ENCODE data around the gene PLEKHA6.

Gene PLEKHA6

DNA sequence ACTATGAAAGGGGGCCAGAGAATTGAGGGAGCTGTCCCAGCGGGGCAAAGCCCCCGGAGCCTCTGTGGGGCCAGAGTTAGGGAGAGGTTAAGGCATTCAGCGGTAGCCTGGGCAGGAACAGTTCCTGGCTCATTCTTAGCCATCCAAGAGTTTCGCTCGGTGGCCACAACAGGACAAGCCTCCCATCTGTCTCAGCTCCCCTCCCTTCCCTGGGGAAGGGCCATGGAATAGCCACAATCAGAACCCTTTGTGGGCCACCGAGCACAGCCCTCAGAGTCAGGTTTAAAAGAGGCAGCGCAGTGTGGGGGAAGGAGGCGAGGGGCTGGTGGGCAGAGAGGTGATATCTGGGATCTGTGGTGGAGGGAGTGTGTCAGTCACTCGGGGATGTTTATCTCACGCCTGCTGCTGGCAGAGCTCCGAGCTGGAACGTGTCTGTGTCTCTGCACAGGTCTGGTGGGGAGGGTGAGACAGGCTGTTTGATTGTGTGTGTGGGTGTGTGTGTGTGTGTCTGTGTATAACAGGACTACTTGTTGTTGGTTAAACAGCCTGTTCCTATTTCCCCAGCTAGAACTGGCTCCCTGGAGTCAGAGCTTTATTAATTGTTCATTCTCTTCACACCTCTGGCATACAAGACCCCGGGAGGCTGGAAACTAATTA lies 96.3 kb downstream of the PLEKHA6 start:
- TF ChIP-seq POLR2A (IDR thresholded peaks at IDR 0.05; ENCODE audit: low read length) (no peak), GATA1 (IDR thresholded peaks at IDR 0.05; ENCODE audit: low read depth, low read length) (no peak)
- no peak for DNase-seq

DNA sequence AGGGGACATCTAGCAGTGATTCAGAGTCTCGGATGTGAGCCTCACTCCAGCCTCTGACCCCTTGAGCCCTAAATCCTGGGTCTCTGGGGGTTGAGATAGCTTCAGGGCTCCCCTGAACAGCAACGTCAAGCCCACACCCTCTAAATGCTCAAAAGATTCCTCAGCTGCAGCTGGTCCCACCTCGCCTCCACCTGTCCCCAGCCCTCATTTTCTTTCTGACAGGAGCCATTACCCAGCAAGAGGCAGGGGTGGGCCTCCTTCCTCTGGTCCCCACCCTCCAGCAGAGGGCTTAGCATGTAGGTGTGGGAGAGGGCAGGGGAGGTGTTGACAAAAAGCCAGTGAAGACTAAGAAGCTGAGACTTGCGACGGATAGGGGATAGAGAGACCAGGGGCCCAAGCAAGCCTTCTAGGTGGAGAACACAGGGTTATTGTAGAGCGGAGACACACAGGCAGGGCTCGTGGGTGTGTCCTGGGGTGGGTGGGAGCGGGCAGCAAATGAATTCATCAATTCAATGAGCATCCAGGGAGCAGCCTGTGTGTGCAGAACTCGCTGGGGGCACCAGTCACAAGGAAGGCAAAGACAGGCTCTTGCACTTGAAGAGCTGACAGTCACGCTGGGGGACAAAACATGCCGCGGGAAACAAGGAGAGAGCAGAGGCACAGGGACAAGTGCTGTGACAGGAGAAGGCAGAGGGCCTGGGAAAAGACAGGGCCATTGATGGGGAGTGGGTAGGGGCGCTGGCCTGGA lies 97.0 kb downstream of the PLEKHA6 start:
- TF ChIP-seq POLR2A (IDR thresholded peaks at IDR 0.05; ENCODE audit: low read length) (no peak), GATA1 (IDR thresholded peaks at IDR 0.05; ENCODE audit: low read depth, low read length) (no peak)
- DNase-seq: no peak

DNA sequence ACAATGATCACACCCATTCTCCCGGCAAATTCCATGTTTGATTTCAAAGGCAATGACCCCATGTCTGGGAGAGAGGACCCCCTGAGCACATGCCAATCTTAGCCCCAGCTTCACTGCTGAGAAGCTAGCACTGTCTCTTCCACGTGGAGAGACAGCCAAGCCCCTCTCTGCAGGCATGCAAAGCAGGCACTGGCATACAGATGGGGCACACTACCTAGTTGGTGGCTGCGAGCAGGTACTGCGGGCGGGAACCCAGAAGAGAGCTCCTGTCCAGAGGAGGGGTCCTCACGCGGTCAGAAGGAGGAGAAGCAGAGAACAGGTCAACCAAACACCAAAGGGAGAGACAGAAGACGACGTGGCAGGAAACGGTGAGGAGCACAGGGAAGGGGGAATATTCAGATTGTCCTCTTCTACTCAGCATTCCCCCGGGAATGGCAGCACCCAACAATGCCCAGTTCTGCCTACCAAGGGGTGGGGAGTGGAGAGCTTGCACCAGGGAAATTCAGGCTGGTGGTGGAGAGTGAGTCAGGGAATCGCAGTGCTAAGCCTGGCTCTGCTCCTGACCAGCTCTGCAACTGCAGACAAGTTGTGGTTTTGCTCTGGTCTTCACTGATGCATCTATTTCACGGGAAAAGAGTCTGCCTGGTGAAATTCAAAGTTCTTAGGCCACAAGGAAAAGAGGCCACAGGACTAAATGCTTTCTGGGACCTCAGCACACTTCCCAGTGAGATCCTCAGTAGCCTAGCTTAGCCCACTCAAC lies 97.8 kb downstream of the PLEKHA6 start:
- no peak for TF ChIP-seq POLR2A (IDR thresholded peaks at IDR 0.05; ENCODE audit: low read length)
- TF ChIP-seq GATA1 (IDR thresholded peaks at IDR 0.05; ENCODE audit: low read depth, low read length): no peak
- DNase-seq: no peak

DNA sequence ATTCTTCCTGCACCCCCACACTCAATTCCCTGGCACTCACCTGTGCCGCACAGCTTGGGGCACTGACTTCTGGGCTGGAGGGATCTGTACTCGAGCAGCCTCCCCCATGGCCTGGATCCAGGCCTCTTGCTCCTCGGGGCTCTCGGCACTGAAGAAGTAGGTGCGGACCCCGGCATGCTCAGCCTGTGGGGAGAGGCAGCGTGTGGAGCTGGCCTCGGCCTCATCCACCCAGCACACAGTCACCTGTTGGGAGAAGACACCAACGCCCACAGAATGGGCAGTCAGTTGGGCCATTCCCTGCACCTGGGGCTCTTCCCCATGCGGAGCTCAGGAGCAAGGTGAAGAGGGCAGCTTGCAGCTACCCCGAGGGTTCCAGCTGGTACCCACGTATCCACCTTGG lies 98.5 kb downstream of the PLEKHA6 start:
- DNase-seq: no peak
- TF ChIP-seq GATA1 (IDR thresholded peaks at IDR 0.05; ENCODE audit: low read depth, low read length): no peak
- no peak for TF ChIP-seq POLR2A (IDR thresholded peaks at IDR 0.05; ENCODE audit: low read length)

DNA sequence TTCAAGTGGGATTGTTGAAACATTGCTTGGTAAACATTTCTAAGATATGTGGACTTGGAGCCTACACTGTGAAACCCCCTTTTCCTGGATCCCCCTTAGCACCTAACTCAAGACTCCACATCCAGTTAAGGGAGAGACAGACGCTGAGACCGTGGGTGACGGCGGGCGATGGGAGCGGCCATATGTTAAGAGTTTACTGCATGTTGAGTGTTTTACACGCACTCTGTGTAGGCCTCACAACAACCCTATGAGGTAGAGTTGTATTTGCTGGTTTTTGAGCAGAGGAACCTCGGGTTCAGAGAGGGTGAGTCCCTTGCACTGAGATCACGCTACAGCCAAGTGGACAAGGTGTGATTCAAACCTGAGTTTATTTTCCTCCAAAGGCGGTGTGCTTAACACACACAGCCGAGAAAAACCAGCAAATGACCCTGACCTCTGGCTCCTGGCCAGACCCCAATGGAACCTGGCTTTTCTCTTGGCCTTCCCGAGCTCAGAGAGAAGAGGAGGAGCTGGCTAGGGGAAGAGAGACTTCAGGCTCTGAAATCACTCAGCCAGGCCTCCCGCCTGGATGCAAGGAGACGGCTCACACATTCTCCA lies 99.0 kb downstream of the PLEKHA6 start:
- DNase-seq: no peak
- no peak for TF ChIP-seq GATA1 (IDR thresholded peaks at IDR 0.05; ENCODE audit: low read depth, low read length)
- TF ChIP-seq POLR2A (IDR thresholded peaks at IDR 0.05; ENCODE audit: low read length): no peak

DNA sequence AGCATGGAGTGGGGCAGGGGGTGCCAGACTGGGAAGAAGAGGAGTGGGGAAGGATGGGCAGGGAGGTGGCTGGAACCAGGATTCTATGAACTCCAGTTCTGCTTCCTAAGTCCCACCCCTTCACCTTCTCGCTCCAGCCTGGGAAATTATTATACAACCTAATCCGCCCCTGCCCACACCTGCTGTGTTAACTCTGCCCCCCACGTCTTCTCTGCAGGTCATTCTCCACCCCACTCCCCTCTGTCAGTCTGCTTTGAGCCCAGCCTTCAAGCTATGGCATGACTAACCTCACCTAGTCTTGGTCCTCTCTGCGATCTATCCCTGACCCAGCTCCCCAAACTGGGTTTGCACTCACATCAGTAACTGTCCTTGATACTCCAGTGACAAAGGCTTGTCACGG lies 99.9 kb downstream of the PLEKHA6 start:
- TF ChIP-seq GATA1 (IDR thresholded peaks at IDR 0.05; ENCODE audit: low read depth, low read length) (no peak), POLR2A (IDR thresholded peaks at IDR 0.05; ENCODE audit: low read length) (no peak)
- no peak for DNase-seq

DNA sequence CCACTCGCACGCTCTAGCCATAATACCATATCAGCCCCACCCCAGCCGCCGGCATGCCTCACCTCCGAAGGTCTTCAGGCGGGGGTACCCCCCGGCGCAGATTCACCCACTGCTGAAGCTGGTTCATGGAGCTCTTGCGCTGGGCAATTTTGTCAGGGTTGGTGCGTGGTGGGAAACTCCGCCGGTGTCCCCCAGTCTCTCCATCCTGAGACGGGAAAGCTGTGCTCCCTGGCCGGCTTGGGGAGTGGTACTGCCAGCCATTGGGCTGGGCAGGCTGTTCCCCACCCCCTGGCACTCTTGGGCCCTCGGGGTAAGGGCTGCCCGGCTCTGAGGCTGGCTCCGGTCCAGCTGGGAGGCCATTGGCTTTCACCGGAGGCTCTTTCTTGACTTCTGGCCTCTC lies 100.5 kb downstream of the PLEKHA6 start:
- no peak for DNase-seq
- TF ChIP-seq GATA1 (IDR thresholded peaks at IDR 0.05; ENCODE audit: low read depth, low read length) (no peak), POLR2A (IDR thresholded peaks at IDR 0.05; ENCODE audit: low read length) (no peak)

DNA sequence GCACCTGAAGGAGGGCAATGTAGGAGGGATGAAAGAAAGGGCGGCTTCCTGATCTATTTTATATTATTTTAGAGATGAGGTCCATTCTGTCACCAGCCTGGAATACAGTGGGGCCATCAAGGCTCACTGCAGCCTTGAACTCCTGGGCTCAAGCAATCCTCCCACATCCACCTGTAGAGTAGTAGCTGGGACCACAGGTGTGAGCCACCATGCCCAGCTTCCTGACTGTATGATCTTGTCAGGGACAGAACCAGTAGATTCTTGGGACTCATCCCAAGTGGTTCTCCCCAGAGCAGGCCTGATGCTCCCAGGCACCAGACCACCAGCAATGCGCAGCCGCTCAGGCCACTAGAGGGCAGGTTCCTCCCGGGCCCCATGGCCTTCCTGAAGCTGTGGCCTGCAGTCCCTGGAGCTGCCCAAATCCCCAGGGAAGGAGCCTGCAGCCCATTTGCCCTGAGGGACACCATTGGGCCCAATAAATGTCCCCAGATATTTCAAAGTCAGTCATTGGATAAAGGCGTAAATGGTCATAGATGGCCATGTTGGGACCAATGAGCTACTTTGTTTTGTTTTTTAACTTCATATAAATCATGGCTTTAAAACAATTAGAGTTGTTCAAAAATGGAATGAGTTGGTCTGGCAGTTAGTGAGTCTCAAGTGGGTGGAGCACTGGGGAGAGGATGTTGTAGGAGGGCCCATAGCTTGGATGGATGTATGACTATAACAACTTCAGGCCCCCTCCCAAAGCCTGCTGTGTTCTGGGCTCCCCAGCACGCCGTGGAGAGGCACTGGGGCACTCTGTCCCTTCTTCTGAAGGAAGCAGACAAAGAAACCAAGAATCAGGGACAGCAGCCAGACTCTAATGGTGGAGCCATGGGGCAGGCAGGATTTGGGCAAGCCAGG lies 101.3 kb downstream of the PLEKHA6 start:
- TF ChIP-seq POLR2A (IDR thresholded peaks at IDR 0.05; ENCODE audit: low read length): no peak
- no peak for TF ChIP-seq GATA1 (IDR thresholded peaks at IDR 0.05; ENCODE audit: low read depth, low read length)
- DNase-seq: peak; percentile 26 to 42

DNA sequence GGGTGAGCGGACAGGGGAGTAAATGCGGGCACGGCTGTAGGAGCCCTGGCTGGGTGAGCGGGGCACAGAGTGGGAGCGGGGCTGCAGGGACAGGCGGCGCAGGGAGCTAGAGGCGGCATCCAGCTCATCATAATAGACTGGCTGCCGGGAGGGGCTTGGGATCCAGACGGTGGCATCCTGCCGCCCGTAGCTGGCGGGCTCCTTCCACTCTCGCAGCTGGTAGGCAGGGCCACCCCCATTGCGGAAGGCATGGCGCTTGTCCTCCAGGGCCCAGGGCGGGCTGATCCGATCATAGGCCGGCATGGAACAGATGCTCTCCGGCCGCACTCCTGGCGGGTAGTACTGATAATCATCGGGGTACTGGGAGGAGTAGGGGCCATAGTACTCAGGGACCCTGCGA lies 102.3 kb downstream of the PLEKHA6 start:
- TF ChIP-seq POLR2A (IDR thresholded peaks at IDR 0.05; ENCODE audit: low read length): no peak
- no peak for TF ChIP-seq GATA1 (IDR thresholded peaks at IDR 0.05; ENCODE audit: low read depth, low read length)
- DNase-seq: no peak

DNA sequence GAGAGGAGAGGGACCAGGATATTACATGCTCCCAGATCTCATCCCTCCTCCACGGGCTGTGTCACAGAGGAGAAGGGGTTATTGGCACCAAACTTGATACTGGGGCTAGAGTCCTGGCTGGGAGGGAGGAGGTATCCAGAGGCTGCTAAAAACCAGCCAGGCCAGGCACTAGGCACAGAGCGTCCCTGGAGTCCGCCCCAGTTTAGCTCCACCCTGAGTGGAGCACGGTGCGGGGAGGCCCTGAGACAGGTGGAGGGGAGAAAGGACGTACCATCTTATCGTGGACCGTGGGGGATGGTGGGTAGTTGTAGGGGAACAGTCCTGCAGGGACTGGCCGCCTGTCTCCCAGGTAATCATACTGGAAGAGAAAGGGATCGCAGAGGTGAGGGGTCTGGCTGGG lies 103.2 kb downstream of the PLEKHA6 start:
- DNase-seq: no peak
- TF ChIP-seq POLR2A (IDR thresholded peaks at IDR 0.05; ENCODE audit: low read length) (no peak), GATA1 (IDR thresholded peaks at IDR 0.05; ENCODE audit: low read depth, low read length) (no peak)

DNA sequence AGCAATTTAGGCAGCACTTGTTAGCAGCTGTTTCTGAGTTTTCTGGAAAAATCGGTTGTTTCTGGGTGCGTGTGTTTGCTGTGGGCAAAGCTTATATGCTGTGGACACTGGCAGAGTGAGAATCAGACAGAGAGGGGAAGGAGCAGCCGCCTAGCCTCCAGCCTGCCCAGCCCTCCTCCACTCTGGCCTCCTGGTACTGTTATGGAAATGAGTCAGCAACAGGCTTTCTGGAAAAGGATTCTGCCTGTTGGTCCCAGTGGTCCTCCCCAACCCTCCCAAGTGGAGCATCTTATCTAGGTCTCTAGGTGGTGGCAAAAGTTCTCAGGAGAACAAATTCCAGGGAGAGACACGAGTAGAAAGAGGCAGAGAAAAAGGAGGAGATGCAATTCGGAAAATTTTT lies 103.8 kb downstream of the PLEKHA6 start:
- TF ChIP-seq GATA1 (IDR thresholded peaks at IDR 0.05; ENCODE audit: low read depth, low read length) (no peak), POLR2A (IDR thresholded peaks at IDR 0.05; ENCODE audit: low read length) (no peak)
- DNase-seq: no peak

DNA sequence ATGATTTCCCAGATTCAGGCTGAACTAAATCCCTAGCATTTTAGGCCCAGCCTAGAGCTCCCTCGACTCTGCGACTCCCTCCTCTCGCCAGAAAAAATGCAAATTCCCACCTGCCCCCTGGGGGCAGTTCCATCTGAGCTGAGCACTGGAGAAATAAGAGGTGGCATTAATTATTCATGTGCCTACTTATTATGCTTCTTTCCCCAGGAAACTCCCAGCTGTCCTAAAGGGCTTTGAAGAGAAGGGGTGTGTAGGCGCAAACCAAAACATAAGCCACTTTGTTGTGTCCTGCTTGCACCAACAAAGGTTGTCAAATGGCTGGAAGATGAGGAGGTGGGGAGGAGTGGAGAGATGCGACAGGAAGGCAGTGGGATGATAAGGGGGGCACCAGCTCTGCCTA lies 104.5 kb downstream of the PLEKHA6 start:
- TF ChIP-seq GATA1 (IDR thresholded peaks at IDR 0.05; ENCODE audit: low read depth, low read length): no peak
- TF ChIP-seq POLR2A (IDR thresholded peaks at IDR 0.05; ENCODE audit: low read length): no peak
- DNase-seq: no peak

DNA sequence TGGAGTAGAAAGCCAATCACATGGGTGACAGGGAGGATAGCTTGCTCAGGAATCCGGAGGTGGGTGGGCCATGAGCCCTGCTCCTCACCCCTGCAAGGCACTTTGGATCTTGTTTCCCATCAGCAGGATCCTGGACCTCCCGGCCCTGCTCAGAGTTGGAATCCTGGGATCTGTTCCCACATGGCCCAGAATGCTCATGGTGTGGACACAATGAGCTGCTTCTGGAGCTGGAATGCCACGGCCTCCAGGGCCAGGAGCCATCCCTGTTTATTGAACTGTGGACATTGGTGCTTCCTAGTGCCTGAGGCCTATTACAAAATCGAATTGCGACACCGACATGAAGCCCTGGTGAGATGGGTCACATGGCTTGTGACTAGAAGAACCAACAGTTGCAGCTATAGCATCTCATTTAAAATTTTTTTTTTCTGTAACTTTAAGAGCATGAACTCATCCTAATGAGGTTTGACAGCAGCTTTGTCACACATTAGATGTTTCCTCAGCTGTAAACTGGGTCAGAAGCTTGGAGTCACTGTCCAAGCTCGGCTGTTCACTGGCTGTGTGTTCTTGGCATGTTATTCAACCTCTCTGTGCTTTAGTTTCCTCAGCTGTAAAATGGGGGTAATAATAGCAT lies 105.6 kb downstream of the PLEKHA6 start:
- no peak for DNase-seq

More for the DNA sequence above, 105.6 kb downstream of the PLEKHA6 start:
- TF ChIP-seq POLR2A (IDR thresholded peaks at IDR 0.05; ENCODE audit: low read length): no peak
- TF ChIP-seq GATA1 (IDR thresholded peaks at IDR 0.05; ENCODE audit: low read depth, low read length): no peak

All from erythroblast (primary cell).